Activated CD4-positive, alpha-beta T cell treated with anti-CD3 and anti-CD28 coated beads, Interleukin-2, amount 50 U/mL, for 4 hours (primary cell): Measurements from ENCODE around the gene SLC37A3.
A peak's percentile ranks its signal among the peaks of the same experiment; 100 is the strongest.

Source experiments
- DNase-seq, 2 experiments: peaks; one replicate each; pipeline ENCODE4 v3.0.0-alpha.2; 2020

The SLC37A3 gene

GRCh38 chr7:140310337-140311002 is 87.9 kb downstream of the SLC37A3 start:
- no peak for DNase-seq

GRCh38 chr7:140308060-140308459 is 90.3 kb downstream of the SLC37A3 start:
- no peak for DNase-seq

GRCh38 chr7:140304191-140304799 is 94.0 kb downstream of the SLC37A3 start:
- DNase-seq, result peak; percentile 25 to 27

- DNase-seq, result no peak
These were observed 97.8 kb downstream of the SLC37A3 start for GRCh38 chr7:140300243-140301136.

- no peak for DNase-seq
These were observed 100.1 kb downstream of the SLC37A3 start for GRCh38 chr7:140298213-140298612.

- no peak for DNase-seq
These were observed 101.1 kb downstream of the SLC37A3 start for GRCh38 chr7:140297192-140297591.

- DNase-seq, result no peak
These were observed 103.0 kb downstream of the SLC37A3 start for GRCh38 chr7:140295224-140295738.

- no peak for DNase-seq
These were observed 103.9 kb downstream of the SLC37A3 start for GRCh38 chr7:140294454-140294853.

- no peak for DNase-seq
These were observed 105.9 kb downstream of the SLC37A3 start for GRCh38 chr7:140292438-140292837.

GRCh38 chr7:140289804-140290203 is 108.5 kb downstream of the SLC37A3 start:
- no peak for DNase-seq

GRCh38 chr7:140287988-140288387 is 110.3 kb downstream of the SLC37A3 start:
- no peak for DNase-seq

GRCh38 chr7:140285938-140286337 is 112.4 kb downstream of the SLC37A3 start:
- DNase-seq, result no peak

- DNase-seq, result no peak
These were observed 114.3 kb downstream of the SLC37A3 start for GRCh38 chr7:140284062-140284461.
